ENCODE measurements around the gene SNAI1.
A peak's percentile ranks its signal among the peaks of the same experiment; 100 is the strongest.
"Not testable (repeated sequence)": the region's sequence is repeated elsewhere in the genome, so short reads cannot be mapped to it uniquely, and the experiment has no call there.

The SNAI1 gene

DNA sequence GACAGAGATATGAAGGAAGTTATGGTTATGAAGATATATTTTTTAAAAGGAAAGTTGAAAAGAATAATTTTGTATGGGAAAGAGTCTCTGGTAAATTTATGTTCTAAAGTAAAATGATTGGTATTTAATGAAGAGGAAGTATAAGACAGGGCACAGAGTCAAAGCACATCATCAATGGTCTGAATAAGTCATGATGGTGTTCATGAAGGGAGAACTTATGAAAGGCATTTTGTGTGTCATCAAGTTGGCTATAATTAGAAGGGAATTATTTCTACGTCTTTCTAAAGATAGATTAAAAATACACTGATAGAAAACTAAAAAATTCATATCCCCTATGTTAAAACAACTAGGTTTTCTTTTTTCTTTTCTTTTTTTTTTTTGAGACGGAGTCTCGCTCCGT, 21.4 kb upstream of the SNAI1 start:
- FAIRE-seq (no peak), DNase-seq (ENCODE audit: low spot score) (no peak)

DNA sequence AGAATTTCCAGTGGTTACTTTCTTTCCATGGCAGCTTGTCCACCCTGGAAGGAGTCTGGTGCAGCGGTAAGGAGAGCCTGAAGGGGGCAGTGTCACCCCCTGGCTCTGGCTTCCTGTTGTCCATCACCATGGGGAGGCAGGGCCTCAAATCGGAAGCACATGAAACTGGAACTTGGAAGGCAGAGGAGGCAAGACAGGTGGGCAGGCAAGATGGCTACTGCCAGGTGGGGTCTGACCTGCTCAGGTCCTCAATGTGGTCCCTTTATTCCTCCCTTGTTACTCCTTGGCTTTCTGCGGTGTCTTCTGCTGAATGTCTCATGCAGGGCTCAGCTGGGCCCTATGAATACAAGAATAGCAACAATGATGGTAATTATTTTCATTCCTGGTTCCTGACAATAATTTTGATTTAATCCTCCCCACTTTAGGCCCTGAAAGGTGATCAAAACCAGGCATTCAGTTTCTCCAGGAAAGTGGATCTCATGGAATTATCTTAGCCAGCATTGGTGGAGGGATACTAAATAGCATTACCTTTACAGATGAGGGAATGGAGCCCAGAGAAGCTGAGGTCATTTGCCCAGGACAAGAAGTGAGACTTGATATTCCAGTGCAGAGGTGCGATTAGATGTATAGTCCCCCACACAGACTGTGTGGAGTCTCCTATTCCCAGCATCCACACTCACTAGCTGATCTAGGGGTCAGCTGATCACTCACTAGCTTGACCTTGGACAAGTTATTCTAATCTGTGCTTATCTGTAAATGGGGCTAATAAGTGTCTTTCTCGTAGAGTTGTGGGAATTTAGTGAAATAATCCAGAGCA, 17.6 kb upstream of the SNAI1 start:
- DNase-seq (ENCODE audit: low spot score) (peak; percentile 84), FAIRE-seq (no peak)

DNA sequence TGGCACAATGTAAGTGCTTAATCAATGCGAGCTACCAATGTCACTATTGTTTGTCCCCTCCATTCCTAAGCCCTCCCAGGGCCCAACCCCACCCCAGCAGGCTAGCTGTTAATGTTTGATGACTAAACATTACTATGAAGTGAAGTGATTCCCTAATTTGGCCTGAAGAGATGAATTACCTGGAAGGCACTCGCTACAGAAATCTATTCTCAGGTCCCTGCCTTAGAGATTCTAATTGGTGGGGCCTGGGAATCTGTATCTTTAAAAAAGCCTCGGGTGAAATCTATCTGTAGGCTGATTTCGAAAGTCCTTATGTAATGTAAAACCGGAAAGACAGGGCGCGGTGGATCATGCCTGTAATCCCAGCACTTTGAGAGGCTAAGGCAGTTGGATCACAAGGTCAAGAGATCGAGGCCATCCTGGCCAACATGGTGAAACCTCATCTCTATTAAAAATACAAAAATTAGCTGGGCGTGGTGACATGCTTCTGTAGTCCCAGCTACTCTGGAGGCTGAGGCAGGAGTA, 16.9 kb upstream of the SNAI1 start:
- no peak for DNase-seq (ENCODE audit: low spot score)
- FAIRE-seq = no peak

DNA sequence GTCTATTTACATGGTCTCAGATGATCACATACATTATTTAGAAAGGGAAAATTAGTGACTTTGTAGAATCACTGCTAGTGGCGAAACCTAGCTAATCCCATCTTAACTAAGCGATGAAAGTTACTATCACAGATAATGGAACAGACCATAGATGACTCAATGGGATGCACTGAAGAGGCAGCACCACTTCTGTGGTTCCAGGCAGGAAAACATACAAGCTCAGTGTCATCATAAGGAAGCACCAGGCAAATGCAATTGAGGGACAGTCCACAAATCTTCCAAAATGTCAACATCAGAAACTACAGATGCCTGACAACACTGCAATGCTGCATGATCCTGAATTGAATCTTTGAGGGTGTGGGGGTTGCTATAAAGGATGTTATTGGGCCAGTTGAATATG, 15.9 kb upstream of the SNAI1 start:
- no peak for FAIRE-seq
- DNase-seq (ENCODE audit: low spot score) = no peak

DNA sequence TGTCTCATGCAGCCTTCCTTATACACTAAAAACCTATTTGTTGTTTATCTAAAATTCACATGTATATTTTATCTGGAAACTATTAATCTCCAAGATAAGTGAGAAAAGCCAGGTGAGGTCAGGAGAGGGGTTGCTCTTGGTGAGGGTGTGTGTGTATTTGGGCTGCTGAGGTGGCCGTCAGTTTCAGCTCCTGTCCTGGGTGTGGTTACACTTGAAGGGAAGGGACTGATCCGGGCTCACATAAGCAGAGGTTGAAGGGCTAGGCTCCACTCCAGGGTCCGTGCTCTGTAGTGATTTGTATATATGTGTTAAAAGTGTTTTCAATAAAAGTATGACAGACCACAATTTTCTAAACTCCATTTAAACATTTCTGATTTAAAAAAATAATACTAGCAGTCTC, 13.5 kb upstream of the SNAI1 start:
- no peak for DNase-seq (ENCODE audit: low spot score)
- no peak for FAIRE-seq

DNA sequence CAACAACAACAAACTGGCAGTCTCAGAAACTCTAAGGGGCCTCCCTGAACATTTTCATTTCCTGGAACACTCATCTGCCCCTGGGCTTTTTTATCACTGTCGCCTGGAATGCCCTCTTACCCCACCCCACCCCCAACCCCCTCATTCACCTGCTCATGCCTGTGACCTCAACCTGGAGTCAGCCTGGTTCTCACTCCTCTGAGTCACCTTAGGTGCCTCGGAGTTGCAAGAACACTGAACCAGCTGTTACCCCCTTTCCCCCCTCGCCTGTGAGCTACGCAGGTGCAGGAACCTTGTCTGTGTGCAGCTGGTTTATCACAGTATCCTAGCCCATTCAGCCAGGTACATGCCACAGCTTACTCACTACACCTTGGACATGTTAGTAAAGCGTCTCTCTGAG, 12.8 kb upstream of the SNAI1 start:
- DNase-seq (ENCODE audit: low spot score) (no peak), FAIRE-seq (no peak)

DNA sequence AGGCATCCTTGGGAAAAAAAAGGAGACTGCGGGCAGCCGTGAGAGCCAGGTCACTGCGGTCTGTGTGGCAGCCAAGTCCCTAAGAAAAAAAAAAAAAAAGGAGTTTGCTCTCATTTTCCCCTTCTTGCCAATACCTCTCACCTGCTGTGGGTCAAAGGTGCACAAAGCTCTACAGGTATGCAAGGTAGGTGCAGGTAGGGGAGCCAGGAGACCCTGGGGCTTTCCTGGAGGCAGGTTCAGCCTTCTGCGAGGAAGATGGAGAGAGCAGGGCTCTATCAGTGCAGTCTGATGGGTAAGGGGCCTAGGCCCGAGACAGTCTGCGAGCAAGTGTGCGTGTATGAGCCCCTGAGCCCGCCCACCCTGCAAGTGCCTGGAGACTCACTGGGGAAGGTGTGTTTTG, 12.3 kb upstream of the SNAI1 start:
- DNase-seq (ENCODE audit: low spot score) = no peak

DNA sequence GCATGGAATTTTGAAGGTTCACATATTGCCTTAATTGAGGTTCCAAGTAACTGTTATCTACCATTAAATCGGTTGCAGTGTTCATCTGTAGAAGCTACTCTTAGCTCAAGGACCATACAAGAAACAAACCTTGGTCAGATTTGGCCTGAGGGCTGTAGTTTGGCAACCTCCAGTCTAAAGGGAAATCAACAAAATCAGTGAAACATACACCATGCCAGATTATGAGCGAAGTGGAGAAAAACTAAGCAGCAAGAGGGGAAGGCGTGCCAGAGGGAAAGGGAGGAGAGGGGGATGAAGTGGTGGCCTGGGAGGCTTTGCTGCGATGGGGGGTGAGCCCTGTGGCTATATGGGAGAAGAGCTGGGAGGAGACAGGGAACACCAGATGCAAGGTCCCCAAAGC, 8.8 kb upstream of the SNAI1 start:
- DNase-seq (ENCODE audit: low spot score) = no peak
- FAIRE-seq = no peak

More for the DNA sequence above, 12.3 kb upstream of the SNAI1 start:
- no peak for FAIRE-seq

DNA sequence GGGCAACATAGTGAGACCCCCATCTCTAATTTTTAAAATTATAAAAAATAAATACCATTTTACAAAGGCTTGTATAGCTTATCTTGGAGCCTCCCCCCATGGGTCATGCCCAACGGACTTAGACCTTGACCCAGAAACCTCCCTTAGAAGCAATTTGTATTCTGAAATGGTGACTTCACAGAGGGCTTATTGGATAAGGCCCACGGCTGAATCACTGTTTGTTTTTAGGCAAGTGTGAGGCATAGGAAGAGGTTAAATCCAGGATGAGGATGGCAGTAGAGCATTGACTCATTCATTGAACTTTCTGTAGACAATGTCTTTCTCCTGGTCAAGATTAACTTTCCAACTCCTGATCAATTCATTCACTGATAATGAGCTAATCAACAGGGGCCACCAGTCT, 6.2 kb upstream of the SNAI1 start:
- no peak for FAIRE-seq
- DNase-seq (ENCODE audit: low spot score) = no peak

DNA sequence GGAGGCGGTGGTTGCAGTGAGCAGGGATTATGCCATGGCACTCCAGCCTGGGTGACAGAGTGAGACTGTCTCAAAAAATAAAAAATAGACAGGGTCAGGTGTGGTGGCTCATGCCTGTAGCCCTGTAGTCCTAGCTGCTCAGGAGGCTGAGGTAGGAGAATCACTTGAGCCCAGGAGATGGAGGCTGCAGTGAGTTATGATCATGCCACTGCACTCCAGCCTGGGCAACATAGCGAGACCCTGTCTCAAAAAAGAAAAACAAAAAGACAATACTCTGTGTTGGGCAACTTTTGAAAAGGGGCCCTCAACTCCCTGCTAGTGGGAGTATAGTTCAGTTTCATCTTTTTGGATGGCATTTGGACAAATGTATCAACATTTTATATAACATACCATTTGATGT, 5.0 kb upstream of the SNAI1 start:
- DNase-seq (ENCODE audit: low spot score); FAIRE-seq: not testable (repeated sequence)

DNA sequence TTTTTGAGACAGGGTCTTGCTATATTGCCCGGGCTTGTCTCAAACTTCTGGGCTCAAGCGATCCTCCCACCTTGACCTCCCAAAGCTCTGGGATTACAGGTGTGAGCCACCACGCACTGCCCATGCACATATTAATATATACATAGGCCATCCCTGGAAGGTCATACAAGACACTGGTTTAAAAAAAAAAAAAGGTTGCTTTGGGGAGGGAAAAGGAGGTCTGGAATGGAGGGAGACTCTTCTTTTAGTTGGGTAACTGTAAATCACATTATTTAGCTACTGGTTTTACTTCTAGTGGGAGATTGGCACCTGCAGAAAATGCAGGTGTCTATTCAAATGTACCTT, 4.1 kb upstream of the SNAI1 start:
- DNase-seq (ENCODE audit: low spot score) = no peak

DNA sequence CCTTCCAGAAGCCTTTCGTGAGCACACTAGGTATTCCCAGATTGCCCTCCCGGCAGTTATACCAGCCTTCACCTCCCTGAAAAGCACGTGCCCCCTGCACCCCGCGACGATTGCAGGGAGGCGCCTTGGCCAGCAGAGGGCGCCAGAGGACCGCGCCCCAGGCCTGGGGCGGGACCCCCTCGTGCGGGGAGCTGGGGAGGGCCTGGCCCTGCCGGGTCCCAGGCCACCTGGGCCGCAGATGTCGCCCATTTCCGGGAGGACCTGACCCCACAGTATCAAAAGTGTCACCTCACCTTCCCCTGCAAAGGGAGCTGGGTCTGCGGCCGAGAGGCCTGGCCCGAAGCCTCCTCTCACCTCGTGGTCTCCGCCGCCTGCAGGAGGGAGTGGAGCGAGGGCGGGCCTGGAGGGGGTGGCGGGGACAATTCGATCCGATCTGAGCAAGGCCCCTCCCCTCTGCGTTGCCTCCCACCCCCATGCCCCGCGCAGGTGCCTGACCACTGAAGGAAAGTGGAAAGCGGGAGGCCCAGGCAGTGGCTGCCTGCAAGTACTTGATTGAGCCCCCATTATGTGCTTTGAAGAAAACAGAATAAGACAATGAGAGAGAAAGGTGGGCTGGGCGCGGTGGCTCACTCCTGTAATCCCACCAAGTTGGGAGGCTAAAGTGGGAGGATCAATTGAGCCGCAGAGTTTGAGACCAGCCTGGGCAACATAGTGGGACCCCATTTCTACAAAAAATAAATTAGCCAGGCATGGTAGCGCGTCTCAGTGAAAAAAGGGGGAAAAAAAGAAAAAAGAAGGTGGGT, 3.5 kb upstream of the SNAI1 start:
- peak; percentile 5 for FAIRE-seq

More for the DNA sequence above, 4.1 kb upstream of the SNAI1 start:
- no peak for FAIRE-seq

DNA sequence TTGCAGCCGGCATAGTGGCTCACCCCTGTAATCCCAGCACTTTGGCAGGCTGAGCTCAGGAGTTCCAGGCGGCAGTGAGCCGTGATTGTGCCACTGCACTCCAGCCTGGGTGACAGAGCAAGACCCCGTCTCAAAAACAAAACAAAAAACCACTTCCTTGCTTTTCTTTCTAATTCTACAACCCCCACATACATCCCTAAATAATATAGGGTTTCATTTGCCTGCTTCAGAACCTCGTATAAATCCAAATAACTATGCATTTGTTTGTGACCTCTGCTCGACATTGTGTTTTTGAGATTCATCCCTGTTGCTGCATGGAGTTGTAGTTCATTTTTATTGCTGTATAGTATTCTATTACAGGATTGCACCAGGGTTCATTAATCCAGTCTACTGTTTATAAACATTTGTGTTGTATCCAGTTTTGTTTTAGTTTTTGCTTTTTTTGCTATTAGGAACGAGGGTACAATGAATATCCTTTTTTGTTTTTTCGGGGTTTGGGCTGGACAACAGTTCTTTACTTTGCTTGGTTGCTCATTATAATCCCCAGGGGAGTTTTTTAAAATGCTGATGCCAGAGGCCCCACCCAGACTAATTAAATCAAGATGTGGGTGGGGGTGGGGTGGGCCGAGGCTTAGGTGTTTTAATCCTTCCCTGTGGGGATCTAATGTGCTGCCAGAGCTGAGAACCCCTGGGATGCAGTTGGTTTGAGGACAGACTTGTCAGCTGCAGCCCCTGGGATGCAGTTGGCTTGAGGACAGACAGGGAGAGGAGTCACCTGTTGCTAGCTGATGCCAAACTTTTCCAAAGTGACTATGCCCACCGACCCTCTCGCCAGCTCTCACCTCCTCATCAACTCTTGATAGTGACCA, 2.4 kb upstream of the SNAI1 start:
- no peak for FAIRE-seq
- DNase-seq (ENCODE audit: low spot score) = no peak

More for the DNA sequence above, 3.5 kb upstream of the SNAI1 start:
- DNase-seq (ENCODE audit: low spot score) = peak; percentile 89

DNA sequence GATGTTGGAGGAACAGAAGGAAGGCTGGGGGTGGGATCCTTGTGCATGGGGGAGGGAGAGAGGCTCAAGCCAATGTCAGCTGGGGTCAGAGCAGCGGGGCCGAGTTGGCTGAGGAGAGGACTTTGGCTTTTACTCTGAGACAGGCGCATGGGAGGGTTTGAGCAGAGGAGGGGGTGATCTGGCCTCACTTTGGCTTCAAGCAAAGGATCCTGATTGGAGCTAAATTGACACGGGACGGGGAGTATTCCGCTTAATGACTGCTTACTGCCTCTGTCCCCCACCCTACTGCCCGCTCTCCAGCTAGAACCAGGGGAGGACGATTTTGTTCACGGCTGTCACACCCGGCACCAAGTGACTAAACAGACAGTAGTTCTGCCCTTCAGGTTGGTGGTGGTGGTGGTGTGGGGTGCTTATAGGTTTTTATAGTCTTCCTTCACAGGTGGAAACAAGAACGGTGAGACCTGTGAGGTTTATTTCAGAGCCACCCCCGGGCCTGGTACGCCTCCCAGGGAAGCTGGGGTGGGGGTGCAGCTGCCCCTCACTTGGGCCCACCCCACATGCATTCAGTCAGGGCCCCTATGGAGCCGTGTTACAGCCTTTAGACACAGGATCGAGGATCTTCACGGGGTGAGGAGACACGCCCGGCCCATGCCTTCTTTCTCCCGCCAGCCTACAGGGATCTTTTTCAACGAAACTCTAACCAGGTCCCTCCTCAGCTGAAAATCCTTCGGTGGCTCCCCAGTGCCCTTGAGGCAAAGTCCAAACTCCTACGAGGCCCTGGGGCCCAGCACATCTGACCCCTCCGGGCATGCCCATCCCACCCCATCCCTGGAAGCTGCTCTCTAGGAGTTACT, 1.3 kb upstream of the SNAI1 start:
- DNase-seq (ENCODE audit: low spot score) (no peak), FAIRE-seq (no peak)

DNA sequence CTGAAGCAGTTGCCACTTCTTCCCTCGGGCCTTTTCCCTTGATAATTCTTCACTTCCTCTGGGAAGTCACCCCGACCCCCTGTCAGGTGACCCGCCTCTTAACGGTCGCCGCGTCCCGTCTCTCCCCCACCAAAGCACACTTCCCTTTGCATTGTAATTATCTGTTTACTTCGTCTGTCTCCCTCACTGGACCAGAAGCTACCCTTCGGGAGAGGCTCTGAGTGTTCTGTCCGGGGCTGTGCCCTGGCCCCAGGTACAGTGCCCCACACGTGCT, 771 bp upstream of the SNAI1 start:
- no peak for FAIRE-seq
- no peak for DNase-seq (ENCODE audit: low spot score)

DNA sequence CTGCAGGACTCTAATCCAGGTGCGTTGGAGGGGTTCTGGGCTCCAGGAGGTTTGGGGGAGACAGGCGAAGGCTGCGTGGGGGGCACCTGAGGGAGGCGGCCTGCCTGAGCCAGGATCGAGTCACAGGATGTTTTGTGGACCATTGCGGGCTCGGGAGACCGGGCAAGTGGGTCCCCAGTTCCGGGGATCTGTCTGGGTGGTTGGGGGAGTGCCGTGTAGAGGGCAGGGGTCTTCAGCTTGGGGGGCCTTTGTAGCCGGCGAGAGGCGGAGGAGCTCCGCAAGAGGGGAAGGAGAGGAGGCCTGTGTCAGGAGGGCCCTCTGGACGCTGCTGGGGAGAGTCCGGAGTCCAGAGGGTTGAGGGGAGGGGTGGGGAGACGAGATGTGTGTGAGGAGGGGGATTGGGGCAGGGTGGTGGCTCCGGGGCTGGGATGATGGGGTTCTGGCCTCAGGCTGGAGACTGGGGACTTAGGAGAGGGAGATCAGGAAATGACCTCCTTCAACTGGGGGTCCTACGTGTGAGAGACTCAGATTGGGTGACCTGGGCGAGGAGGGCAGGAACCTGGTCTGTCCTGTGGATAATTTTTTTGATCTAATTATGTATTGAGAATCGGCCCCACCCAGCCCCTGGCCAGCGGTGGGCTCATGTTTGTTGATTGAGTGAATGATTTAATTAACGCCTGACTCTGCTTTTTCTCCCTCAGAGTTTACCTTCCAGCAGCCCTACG, 505 bp downstream of the SNAI1 start:
- DNase-seq (ENCODE audit: low spot score) = no peak
- FAIRE-seq = no peak

DNA sequence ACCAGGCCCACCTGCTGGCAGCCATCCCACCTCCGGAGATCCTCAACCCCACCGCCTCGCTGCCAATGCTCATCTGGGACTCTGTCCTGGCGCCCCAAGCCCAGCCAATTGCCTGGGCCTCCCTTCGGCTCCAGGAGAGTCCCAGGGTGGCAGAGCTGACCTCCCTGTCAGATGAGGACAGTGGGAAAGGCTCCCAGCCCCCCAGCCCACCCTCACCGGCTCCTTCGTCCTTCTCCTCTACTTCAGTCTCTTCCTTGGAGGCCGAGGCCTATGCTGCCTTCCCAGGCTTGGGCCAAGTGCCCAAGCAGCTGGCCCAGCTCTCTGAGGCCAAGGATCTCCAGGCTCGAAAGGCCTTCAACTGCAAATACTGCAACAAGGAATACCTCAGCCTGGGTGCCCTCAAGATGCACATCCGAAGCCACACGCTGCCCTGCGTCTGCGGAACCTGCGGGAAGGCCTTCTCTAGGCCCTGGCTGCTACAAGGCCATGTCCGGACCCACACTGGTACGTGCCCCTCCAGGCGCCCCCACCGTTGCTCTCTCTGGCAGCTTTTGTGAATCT, 1.1 kb downstream of the SNAI1 start:
- FAIRE-seq = no peak
- DNase-seq (ENCODE audit: low spot score) = peak; percentile 37

DNA sequence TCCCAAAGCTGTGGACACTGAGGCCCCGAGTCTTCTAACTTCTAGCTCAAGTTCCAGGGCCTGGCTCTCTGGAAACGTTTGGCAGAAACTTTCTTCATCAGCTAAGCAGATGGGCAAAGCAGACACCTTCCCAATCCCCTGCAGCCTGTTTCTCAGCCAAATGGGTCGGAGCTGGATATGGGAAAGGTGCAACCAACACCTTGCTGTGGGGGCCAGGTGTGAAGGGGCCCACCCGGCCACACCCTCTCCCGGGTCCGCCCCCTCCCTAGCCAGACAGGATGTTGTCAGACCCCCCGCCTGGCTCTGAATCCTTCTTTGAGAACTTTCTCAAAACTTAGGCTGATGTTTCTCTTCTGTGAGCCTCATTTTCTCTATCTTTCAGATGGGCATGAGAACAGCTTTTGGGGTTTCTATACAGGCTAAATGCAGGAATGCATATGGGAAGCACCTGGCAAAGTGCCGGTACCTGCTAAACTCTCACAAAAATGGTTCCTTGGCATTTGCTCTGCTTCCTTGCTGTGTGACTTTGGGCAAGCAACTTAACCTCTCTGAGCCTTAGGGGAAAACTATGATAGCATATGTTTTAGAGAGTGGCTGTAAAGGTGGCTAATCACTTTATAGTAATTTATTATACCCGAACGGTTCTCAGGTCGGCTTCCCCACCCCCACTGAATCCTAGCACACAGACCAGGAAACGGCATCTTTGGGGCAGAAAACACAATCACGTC, 1.8 kb downstream of the SNAI1 start:
- DNase-seq (ENCODE audit: low spot score) (no peak), FAIRE-seq (no peak)

DNA sequence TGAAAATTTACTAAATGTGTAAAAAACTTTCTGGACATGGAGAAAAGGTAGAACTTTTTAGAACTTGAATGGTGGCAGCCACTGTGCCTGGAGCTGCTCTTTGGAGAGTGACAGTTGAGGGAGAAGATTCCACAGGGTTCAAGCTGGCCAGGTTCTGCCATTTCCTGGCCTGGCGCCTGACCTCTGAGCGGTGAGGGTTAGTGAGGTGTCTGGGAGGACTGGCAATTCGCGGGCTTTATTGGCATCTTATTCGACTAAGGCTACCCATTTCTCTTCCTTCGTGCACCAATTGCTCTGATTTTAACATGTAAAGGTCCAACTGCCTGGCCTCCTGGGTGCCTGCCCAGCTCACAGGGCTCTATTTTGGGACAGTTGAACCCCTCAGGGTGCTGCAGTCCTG, 2.4 kb downstream of the SNAI1 start:
- no peak for FAIRE-seq
- no peak for DNase-seq (ENCODE audit: low spot score)

All from urothelium cell line (cell line).